Measurements from ENCODE around the gene CENPU.

DNA sequence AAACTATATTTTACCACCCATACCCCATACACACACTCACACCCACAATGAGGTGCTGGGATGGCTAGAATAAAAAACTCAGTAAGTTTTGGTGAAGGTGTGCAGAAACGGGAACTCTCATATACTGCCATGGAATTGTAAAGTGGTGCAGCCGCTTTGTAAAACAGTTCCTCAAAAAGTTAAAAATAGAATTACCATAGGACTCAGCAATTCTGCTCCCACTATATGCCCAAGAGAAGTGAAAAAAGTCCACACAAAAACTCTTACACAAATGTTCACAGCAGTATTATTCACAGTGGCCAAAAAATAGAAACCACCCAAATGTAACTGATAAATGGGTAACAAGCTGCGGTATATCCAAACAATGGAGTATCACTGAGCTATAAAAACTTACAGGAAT is 6.5 kb downstream of the CENPU start:
- TF ChIP-seq, protein P1, sequence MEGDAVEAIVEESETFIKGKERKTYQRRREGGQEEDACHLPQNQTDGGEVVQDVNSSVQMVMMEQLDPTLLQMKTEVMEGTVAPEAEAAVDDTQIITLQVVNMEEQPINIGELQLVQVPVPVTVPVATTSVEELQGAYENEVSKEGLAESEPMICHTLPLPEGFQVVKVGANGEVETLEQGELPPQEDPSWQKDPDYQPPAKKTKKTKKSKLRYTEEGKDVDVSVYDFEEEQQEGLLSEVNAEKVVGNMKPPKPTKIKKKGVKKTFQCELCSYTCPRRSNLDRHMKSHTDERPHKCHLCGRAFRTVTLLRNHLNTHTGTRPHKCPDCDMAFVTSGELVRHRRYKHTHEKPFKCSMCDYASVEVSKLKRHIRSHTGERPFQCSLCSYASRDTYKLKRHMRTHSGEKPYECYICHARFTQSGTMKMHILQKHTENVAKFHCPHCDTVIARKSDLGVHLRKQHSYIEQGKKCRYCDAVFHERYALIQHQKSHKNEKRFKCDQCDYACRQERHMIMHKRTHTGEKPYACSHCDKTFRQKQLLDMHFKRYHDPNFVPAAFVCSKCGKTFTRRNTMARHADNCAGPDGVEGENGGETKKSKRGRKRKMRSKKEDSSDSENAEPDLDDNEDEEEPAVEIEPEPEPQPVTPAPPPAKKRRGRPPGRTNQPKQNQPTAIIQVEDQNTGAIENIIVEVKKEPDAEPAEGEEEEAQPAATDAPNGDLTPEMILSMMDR (conservative IDR thresholded peaks at IDR 0.05; ENCODE audit: low read depth, low read length): no peak
- TF ChIP-seq EZH2phosphoT487 (IDR thresholded peaks at IDR 0.05; ENCODE audit: borderline replicate concordance, low read length): no peak
